ENCODE results near the gene ANK3. TPM values are rescaled to one million over a fixed set of nuclear protein-coding genes. Genes with fewer than 3 reads are reported as not detected.

The ANK3 gene
- total RNA-seq, 1 donor = 248 TPM

DNA sequence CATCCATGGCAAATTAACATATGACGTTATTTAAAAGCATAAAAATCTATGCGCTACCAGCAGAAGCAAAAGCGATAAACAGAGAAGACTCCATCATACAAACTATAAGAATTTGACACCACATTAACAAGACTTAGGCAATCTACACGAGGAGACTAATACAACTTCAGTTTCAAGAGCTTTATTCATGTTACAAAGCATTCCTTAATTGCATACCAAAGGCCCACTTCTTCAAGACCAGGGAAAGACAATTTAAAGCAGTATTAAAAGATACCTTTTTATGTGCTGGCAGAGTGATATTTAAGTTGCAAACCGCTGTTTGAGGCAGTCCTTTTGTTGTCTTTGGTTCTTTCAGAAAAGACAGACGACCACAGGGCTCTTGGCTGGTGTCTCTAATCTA lies 307.3 kb downstream of the ANK3 start:
- no peak overlapping the region for H3K4me3 ChIP-seq (ENCODE audit: low read depth, low read length)
- DNase-seq (ENCODE audit: low read depth) = no peak
- TF ChIP-seq, protein P1, sequence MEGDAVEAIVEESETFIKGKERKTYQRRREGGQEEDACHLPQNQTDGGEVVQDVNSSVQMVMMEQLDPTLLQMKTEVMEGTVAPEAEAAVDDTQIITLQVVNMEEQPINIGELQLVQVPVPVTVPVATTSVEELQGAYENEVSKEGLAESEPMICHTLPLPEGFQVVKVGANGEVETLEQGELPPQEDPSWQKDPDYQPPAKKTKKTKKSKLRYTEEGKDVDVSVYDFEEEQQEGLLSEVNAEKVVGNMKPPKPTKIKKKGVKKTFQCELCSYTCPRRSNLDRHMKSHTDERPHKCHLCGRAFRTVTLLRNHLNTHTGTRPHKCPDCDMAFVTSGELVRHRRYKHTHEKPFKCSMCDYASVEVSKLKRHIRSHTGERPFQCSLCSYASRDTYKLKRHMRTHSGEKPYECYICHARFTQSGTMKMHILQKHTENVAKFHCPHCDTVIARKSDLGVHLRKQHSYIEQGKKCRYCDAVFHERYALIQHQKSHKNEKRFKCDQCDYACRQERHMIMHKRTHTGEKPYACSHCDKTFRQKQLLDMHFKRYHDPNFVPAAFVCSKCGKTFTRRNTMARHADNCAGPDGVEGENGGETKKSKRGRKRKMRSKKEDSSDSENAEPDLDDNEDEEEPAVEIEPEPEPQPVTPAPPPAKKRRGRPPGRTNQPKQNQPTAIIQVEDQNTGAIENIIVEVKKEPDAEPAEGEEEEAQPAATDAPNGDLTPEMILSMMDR (IDR thresholded peaks at IDR 0.05; ENCODE audit: insufficient read depth, low read length) = no peak

DNA sequence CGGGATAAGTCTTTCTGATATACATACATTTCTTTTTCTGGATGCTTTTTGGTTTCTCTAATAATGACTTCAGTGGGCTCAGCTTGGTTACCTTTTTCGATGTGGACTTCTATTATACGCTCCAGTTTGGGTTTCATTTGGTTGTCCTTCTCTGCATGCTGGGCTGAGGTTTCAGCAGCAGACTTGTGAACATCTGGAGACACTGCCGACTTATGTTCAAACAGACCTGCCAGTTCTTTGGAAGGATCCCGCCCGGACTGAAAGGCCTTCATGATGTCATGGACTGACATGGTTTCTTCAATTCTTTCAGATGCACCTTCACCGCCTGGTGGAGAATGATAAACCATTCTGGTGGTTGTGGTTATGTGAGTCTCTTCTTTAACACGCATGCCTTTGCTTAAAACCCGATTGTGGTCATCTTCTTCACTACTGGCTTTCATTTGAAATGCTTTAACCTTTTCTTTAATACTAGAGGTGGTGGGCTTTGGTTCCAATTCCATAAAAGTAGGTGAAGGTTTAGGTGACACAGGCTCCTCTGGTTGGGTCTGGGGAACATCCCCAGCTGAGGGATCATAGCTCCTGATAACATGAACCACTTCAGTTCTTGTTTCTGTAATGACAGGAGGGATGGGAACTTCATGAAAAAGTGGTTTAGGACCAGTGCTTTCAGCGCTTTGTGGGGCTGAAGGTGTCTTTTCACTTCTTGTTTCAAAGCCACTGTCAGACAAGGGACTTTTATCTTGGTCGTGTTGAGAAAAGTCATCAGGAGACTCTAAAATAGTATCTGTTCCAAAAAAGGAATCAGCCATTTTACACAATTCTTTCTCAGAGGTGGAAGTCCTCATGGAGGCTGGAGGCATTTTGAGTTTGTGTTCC lies 315.7 kb downstream of the ANK3 start:
- TF ChIP-seq, protein P1 (IDR thresholded peaks at IDR 0.05; ENCODE audit: insufficient read depth, low read length) = no peak
- H3K4me3 ChIP-seq (ENCODE audit: low read depth, low read length) = no peak overlapping the region
- no peak for DNase-seq (ENCODE audit: low read depth)

DNA sequence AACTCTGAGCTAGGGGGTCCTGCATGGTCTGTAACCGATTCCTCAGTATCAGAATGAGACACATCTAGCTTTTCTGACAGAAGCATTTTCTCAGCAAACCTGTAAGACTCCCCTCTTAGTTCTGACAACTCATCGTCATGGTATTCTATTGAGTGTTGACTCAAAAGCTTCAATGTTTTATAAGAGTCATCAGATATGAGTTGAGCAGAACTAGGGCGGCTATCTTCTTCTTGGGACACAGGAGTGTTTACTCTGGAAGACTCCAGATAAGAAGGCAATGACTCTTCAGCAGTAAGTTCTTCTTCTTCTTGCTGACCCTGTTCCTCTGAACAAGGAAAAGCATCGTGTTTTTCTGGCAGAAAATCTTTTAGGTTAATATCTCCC lies 316.3 kb downstream of the ANK3 start:
- H3K4me3 ChIP-seq (ENCODE audit: low read depth, low read length) = no peak overlapping the region
- TF ChIP-seq, protein P1 (IDR thresholded peaks at IDR 0.05; ENCODE audit: insufficient read depth, low read length) = no peak
- no peak for DNase-seq (ENCODE audit: low read depth)

DNA sequence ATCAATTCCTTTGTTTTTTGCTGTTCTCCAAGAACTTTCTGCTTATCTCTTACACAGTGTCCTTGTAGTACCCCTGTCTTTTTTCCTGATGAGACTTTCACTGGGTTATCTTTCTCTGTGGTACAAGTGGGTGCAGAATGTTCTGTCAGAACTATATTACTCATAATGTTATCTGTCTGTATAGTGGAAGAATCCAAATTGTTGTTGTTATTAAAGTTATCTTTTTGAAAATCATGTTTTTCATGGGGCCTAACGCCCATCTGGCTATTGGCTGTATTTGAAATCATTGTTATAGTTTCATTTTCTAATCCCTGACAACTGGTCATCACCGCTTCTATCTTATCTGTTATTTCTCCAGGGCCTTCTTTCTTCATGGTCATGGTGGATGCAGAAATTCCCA lies 320.4 kb downstream of the ANK3 start:
- no peak overlapping the region for H3K4me3 ChIP-seq (ENCODE audit: low read depth, low read length)
- DNase-seq (ENCODE audit: low read depth) = no peak
- TF ChIP-seq, protein P1 (IDR thresholded peaks at IDR 0.05; ENCODE audit: insufficient read depth, low read length) = no peak

DNA sequence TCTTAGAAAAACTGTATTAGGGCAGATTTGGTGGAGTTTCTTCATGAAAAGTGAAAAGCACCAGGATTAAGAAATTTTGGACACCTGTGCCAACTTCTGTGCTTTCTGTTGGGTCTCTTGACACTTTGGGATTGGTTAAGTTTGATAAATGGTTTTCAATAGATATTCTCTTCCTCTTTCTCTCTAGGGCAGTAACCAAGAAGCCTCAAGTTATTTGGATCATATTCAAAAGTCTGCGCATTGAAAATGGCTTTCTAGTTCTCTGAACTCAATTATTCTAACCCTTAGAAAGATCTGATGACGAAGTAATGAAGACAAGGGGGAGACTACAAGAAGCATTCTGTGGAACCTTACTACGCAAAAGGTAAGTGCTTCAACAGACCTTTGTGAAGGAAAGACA lies 339.3 kb downstream of the ANK3 start:
- H3K4me3 ChIP-seq (ENCODE audit: low read depth, low read length) = no peak overlapping the region
- DNase-seq (ENCODE audit: low read depth) = no peak
- TF ChIP-seq, protein P1 (IDR thresholded peaks at IDR 0.05; ENCODE audit: insufficient read depth, low read length) = no peak

DNA sequence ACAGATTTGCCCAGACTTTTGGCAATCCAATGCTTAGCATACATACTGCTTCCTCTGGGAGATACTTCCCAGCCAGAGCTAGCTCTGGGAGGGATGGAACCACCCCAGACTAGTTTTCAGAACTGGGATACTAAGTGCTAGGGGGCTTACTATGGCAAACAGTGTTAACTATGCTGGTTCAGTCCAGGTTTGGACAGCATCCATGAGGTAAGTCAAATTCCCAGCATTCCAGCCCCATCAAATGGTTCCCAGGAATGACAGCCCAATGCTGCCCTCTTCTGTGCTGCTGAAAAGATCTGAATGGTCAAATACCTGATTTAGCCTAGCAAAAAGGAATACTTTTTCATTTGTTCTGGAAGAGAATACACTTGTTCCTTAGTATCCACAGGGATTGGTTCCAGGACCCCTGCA lies 341.6 kb downstream of the ANK3 start:
- H3K4me3 ChIP-seq (ENCODE audit: low read depth, low read length) = no peak overlapping the region
- DNase-seq (ENCODE audit: low read depth) = peak; percentile 58
- TF ChIP-seq, protein P1 (IDR thresholded peaks at IDR 0.05; ENCODE audit: insufficient read depth, low read length) = peak; percentile 36
